ENCODE measurements around the gene SLC25A41. TPM values are rescaled to one million over a fixed set of nuclear protein-coding genes. Genes with fewer than 3 reads are reported as not detected.
A peak's percentile ranks its signal among the peaks of the same experiment; 100 is the strongest.

Gene SLC25A41
- total and polyA plus RNA-seq, 2 of the 13 experiments (the other 11 are each of a cell fraction or from before 2014, with no cell fraction given), result 0.33 to 0.95 TPM

DNA sequence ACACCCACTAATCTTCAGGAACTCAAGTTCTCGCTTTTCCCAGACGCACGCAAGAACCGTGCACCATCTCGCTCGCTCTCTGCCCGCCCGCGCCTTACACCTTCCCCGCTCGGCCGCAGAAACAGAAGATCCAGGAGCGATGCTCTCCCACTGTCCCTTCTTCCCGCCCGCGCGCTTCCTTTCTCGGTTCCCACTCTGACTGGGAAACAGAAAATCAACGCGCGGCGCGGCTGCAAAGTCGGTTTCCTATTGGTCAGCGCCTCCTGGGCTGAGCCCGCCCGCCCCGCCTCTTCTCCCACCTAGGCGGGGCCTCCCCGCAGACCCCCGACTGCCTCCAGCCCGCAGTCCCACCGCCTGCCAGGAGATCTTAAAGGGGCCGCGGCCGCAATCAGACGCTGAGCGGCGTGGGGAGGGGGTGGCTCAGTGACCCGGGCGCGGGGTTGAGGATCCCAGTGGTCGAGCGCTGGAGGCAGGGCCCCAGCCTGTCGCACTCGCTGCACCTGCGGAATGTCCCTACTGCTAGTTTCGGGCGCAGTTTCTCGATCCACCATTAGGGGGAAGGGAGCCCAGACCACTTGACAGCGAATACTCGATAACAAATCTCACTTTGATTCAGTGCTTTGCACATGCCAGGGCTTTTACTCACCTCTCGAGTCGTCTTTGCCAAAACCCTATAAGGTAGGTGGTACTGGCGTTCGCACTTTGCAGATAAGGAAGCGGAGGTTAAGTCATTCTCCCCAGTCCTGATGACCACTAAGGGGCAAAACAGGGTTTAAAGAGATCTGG, 26.7 kb upstream of the SLC25A41 start (continued):
- peak; percentile 58; the same call in 1 of the 2 replicates for TF ChIP-seq ZNF740 (CRISPR knock-in tag; IDR thresholded peaks at IDR 0.05)
- TF ChIP-seq GATAD1 (CRISPR knock-in tag; IDR thresholded peaks at IDR 0.05), result peak; percentile 68
- TF ChIP-seq ZNF451 (CRISPR knock-in tag; IDR thresholded peaks at IDR 0.05), result 0 out of 2 replicates have a peak, but pooled peaks have one; percentile 30
- peak; percentile 47; the same call in 1 of the 2 replicates for TF ChIP-seq HOXA3 (CRISPR knock-in tag; IDR thresholded peaks at IDR 0.05)
- TF ChIP-seq CREM (IDR thresholded peaks at IDR 0.05), result no peak
- no peak for TF ChIP-seq CREM (CRISPR knock-in tag; IDR thresholded peaks at IDR 0.05)
- no peak; the same call in 1 of the 2 replicates for TF ChIP-seq ZBTB39 (CRISPR knock-in tag; IDR thresholded peaks at IDR 0.05)
- no peak for TF ChIP-seq ZBTB42 (CRISPR knock-in tag; IDR thresholded peaks at IDR 0.05)
- TF ChIP-seq ZFX (CRISPR knock-in tag; IDR thresholded peaks at IDR 0.05; ENCODE audit: low read depth), result peak; percentile 82
- TF ChIP-seq MED1 (CRISPR knock-in tag; IDR thresholded peaks at IDR 0.05), result peak; percentile 47; the same call in 1 of the 2 replicates
- TF ChIP-seq ETV6 (CRISPR knock-in tag; conservative IDR thresholded peaks at IDR 0.05), result 0 out of 2 replicates have a peak, but pooled peaks have one; percentile 18
- 0 out of 2 replicates have a peak, but pooled peaks have one; percentile 30 for TF ChIP-seq ZBTB43 (CRISPR knock-in tag; conservative IDR thresholded peaks at IDR 0.05)
- peak; percentile 20; the same call in 1 of the 2 replicates for TF ChIP-seq ZBTB14 (CRISPR knock-in tag; IDR thresholded peaks at IDR 0.05)
- no peak; the same call in 1 of the 2 replicates for TF ChIP-seq BCL6 (CRISPR knock-in tag; IDR thresholded peaks at IDR 0.05)
- peak; percentile 77 for TF ChIP-seq ZSCAN29 (CRISPR knock-in tag; conservative IDR thresholded peaks at IDR 0.05)
- peak; percentile 46; the same call in 1 of the 2 replicates for TF ChIP-seq RBFOX2 (IDR thresholded peaks at IDR 0.05; ENCODE audit: low read depth, low read length)
- TF ChIP-seq, protein P1, sequence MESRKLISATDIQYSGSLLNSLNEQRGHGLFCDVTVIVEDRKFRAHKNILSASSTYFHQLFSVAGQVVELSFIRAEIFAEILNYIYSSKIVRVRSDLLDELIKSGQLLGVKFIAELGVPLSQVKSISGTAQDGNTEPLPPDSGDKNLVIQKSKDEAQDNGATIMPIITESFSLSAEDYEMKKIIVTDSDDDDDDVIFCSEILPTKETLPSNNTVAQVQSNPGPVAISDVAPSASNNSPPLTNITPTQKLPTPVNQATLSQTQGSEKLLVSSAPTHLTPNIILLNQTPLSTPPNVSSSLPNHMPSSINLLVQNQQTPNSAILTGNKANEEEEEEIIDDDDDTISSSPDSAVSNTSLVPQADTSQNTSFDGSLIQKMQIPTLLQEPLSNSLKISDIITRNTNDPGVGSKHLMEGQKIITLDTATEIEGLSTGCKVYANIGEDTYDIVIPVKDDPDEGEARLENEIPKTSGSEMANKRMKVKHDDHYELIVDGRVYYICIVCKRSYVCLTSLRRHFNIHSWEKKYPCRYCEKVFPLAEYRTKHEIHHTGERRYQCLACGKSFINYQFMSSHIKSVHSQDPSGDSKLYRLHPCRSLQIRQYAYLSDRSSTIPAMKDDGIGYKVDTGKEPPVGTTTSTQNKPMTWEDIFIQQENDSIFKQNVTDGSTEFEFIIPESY (CRISPR knock-in tag; IDR thresholded peaks at IDR 0.05), result 0 out of 2 replicates have a peak, but pooled peaks have one; percentile 32
- peak; percentile 42; the same call in 1 of the 2 replicates for TF ChIP-seq KAT7 (CRISPR knock-in tag; IDR thresholded peaks at IDR 0.05; ENCODE audit: borderline replicate concordance)
- peak; percentile 43; the same call in 1 of the 2 replicates for TF ChIP-seq PHF21A (CRISPR knock-in tag; IDR thresholded peaks at IDR 0.05)
- TF ChIP-seq SP5 (CRISPR knock-in tag; IDR thresholded peaks at IDR 0.05; ENCODE audit: borderline replicate concordance, low read depth), result peak; percentile 30; the same call in 1 of the 2 replicates
- no peak for TF ChIP-seq CREB1 (IDR thresholded peaks at IDR 0.05)
- 0 out of 2 replicates have a peak, but pooled peaks have one; percentile 11 for TF ChIP-seq CREB1 (CRISPR knock-in tag; IDR thresholded peaks at IDR 0.05)
- TF ChIP-seq MTF2 (CRISPR knock-in tag; IDR thresholded peaks at IDR 0.05; ENCODE audit: borderline replicate concordance), result peak; percentile 35; the same call in 1 of the 2 replicates

All from HepG2 (cell line).